ENCODE results near the gene FALEC. TPM values are rescaled to one million over a fixed set of nuclear protein-coding genes. Genes with fewer than 3 reads are reported as not detected.
A peak's percentile ranks its signal among the peaks of the same experiment; 100 is the strongest.

The FALEC gene
- total and polyA plus RNA-seq, 2 of the 8 experiments (the other 6 are each of a cell fraction or from before 2014, with no cell fraction given) = not detected

DNA sequence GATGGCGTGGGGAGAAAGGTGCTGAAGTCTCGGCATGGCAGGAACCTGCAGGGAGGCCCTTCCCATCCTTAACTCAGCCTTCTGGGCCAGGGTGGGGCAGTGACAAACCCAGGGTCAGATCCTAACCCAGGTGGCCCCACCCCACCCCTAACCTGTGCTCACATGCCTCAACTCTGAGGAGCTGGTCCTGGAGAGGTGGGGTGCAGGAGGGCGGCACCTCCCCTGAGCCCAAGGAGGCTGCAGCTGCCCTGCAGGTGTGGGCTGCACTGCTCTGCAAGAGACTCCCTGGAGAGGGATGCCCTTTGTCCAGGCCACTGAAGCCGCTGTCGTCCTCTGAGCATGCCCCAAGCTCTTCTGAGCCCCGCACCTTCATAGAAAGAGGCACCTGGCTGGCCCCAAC is 18.4 kb downstream of the FALEC start:
- 78% methylated on average over 6 of the region's 6 CpGs; no CpG with 5 or more reads in 1 of the 2 experiments for WGBS, 2 experiments (ENCODE audit: extremely low coverage in 1 of 2, insufficient coverage in 1 of 2, insufficient read length in 1 of 2, insufficient replicate concordance in 2 of 2, low coverage in 1 of 2, low lambda C conversion rate in 2 of 2, missing lambda C conversion rate in 1 of 2)
- Histone ChIP-seq H2BK12ac (ENCODE audit: low read depth, low read length) (no peak overlapping the region), H3K79me1 (ENCODE audit: low read depth, low read length) (no peaks in the 10 kb centered on the region), H4K20me1 (replicated peaks in 1 of 2; ENCODE audit: control insufficient read depth in 1 of 2, insufficient read depth in 2 of 2, low read length in 2 of 2) (no peaks in the 10 kb centered on the region), H3K14ac (ENCODE audit: insufficient read length) (no peak overlapping the region), H4K8ac (ENCODE audit: extremely low read depth, insufficient read depth, low read length) (no peak overlapping the region), H2BK5ac (ENCODE audit: low read depth, low read length) (0 out of 2 replicates have a peak overlapping the region, but pooled peaks have one; percentile 24), H3K18ac (ENCODE audit: extremely low read depth, low read length) (no peak overlapping the region), H3K4me3 (ENCODE audit: extremely low read depth in 1 of 4, insufficient read depth in 2 of 4, low read depth in 3 of 4, low read length in 4 of 4) (no peak overlapping the region), H3K9me3 (ENCODE audit: insufficient read depth in 2 of 2, low read depth in 1 of 2, low read length in 1 of 2) (no peaks in the 10 kb centered on the region), H3K23ac (ENCODE audit: insufficient read length) (no peak overlapping the region), H2AFZ (ENCODE audit: low read length) (no peak overlapping the region), H4K5ac (ENCODE audit: insufficient read length, low read depth, low read length) (no peak overlapping the region), H3K4me2 (ENCODE audit: insufficient read depth in 1 of 2, low read depth in 2 of 2, low read length in 2 of 2) (no peak overlapping the region), H3K4ac (replicated peaks; ENCODE audit: insufficient read length, low read depth, low read length) (no peak overlapping the region), H3K36me3 (ENCODE audit: control insufficient read depth in 2 of 4, insufficient read depth in 4 of 4, low read length in 3 of 4) (no peaks in the 10 kb centered on the region), H2BK15ac (ENCODE audit: low read length) (no peak overlapping the region), H3K79me2 (ENCODE audit: control insufficient read depth in 1 of 2, insufficient read depth in 2 of 2, low read length in 2 of 2) (no peaks in the 10 kb centered on the region), H3K56ac (replicated peaks; ENCODE audit: insufficient read length, low read depth, low read length) (no peak overlapping the region), H3K9ac (replicated peaks in 1 of 4; ENCODE audit: extremely low read depth in 1 of 4, low read depth in 3 of 4, low read length in 3 of 4) (no peak overlapping the region), H4K91ac (replicated peaks; ENCODE audit: insufficient read length, low read length) (no peak overlapping the region), H3K23me2 (ENCODE audit: low read depth, low read length) (no peaks in the 10 kb centered on the region), H2BK20ac (ENCODE audit: low read length) (no peak overlapping the region), H3K27ac (ENCODE audit: low read depth, low read length) (no peak overlapping the region), H3K4me1 (replicated peaks in 1 of 4; ENCODE audit: control insufficient read depth in 3 of 4, insufficient read depth in 4 of 4, low read length in 3 of 4) (peaks cover 0 to 8% (median 3%) of the 10 kb centered on the region in 4 experiments; a peak in 6 of 7 replicates), H3K27me3 (replicated peaks in 1 of 4; ENCODE audit: control insufficient read depth in 3 of 4, extremely low read depth in 1 of 4, insufficient read depth in 3 of 4, low read length in 3 of 4) (no peaks in the 10 kb centered on the region), H2BK120ac (replicated peaks; ENCODE audit: low read depth, low read length) (no peak overlapping the region), H2AK5ac (ENCODE audit: low read depth, low read length) (no peak overlapping the region)
- FAIRE-seq (no peak), DNase-seq (ENCODE audit: low read depth in 1 of 2, low spot score in 2 of 2) (no peak)
- ChIA-PET POLR2A (ENCODE audit: partially characterized antibody) (interaction anchor here (0.6 to 6.7 kb wide), 4 partner anchors 10 to 186 kb away, joined by 4 to 39 read pairs (median 5); partner anchors contain the start of gene ADAMTSL4), CTCF (ENCODE audit: partially characterized antibody) (interaction anchor here (0.9 to 14.2 kb wide), 4 partner anchors 17 to 46 kb away, joined by 5 to 253 read pairs (median 8); partner anchors contain the start of genes ECM1, FALEC and TARS2)
- TF ChIP-seq SUZ12 (IDR thresholded peaks at IDR 0.05; ENCODE audit: low read length) = no peak
